ENCODE data around the gene OPRD1.
"Not testable (repeated sequence)": the region's sequence is repeated elsewhere in the genome, so short reads cannot be mapped to it uniquely, and the experiment has no call there.

OPRD1 gene
- total RNA-seq, result 0 reads per million in 2 donors

GRCh38 chr1:28811766-28812668 is at the start of gene OPRD1:
OPRD1 (plus strand) TSS chr1:28812170; CDS start chr1:28812384, 214 bp downstream.
- DNase-seq, result no peak

- no peak for DNase-seq
Measured at GRCh38 chr1:28766532-28767183, 45.3 kb upstream of the OPRD1 start.

- DNase-seq, result no peak
Measured at GRCh38 chr1:28770601-28771165, 41.3 kb upstream of the OPRD1 start.

GRCh38 chr1:28771921-28772320 is 40.0 kb upstream of the OPRD1 start:
- DNase-seq, result not testable (repeated sequence)

- no peak for DNase-seq
Measured at GRCh38 chr1:28773105-28773504, 38.9 kb upstream of the OPRD1 start.

GRCh38 chr1:28775121-28775942 is 36.6 kb upstream of the OPRD1 start:
- peak; percentile 53 for DNase-seq

GRCh38 chr1:28776341-28776740 is 35.6 kb upstream of the OPRD1 start:
- no peak for DNase-seq

GRCh38 chr1:28778021-28778420 is 33.9 kb upstream of the OPRD1 start:
- no peak for DNase-seq

- DNase-seq, result no peak
Measured at GRCh38 chr1:28779751-28780408, 32.1 kb upstream of the OPRD1 start.

GRCh38 chr1:28781305-28781704 is 30.7 kb upstream of the OPRD1 start:
- no peak for DNase-seq

GRCh38 chr1:28782011-28782410 is 30.0 kb upstream of the OPRD1 start:
- no peak for DNase-seq

- DNase-seq, result no peak
Measured at GRCh38 chr1:28783363-28783762, 28.6 kb upstream of the OPRD1 start.

GRCh38 chr1:28789412-28789811 is 22.6 kb upstream of the OPRD1 start:
- no peak for DNase-seq

- no peak for DNase-seq
Measured at GRCh38 chr1:28789816-28790215, 22.2 kb upstream of the OPRD1 start.

GRCh38 chr1:28790377-28791035 is 21.5 kb upstream of the OPRD1 start:
- DNase-seq, result no peak

GRCh38 chr1:28791929-28792328 is 20.0 kb upstream of the OPRD1 start:
- not testable (repeated sequence) for DNase-seq

- no peak for DNase-seq
Measured at GRCh38 chr1:28792644-28793121, 19.3 kb upstream of the OPRD1 start.

GRCh38 chr1:28794582-28794981 is 17.4 kb upstream of the OPRD1 start:
- not testable (repeated sequence) for DNase-seq

- no peak for DNase-seq
Measured at GRCh38 chr1:28796352-28797211, 15.4 kb upstream of the OPRD1 start.

- DNase-seq, result no peak
Measured at GRCh38 chr1:28800324-28800723, 11.6 kb upstream of the OPRD1 start.
